Measurements from ENCODE around the gene WWOX.
"Not testable (repeated sequence)": the region's sequence is repeated elsewhere in the genome, so short reads cannot be mapped to it uniquely, and the experiment has no call there.

The WWOX gene

GRCh38 chr16:79012671-79013434 lies 913.4 kb downstream of the WWOX start:
- DNase-seq, result no peak

DNA sequence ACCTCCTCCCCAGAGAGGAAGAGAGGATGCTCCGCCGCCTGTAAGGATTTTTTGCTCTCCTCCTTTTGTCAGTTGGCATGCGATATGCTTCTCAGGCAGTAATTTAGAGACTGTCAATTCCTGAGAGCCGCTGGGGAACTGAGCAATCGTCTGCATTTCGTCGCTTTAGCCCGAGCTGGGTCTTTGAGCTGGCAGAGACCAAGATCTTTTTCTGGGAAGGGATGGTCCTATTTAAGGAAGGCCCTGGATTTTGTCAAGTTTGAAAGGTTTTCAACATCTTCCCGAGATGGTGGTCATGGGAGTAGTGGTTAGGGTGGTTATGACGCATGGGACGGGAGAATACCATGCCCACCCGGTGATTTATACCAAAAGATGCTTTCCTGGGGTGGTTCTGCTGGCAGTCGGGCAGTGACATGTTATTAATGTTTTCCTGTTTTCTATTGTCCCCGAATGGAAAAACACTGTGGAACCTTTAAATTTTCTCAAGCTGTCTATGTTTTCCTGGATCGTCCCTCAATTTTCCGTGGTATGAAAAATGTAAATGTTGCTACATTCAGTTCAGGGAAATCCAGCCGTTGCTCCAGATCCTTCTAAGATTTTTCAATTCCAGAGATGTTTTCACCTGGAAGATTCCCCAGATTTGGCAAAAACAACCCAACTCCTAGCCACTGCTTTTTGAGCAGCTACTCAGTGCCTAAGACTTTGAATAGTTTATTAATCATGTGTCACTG lies 914.6 kb downstream of the WWOX start:
- DNase-seq, result no peak

GRCh38 chr16:79018650-79019429 lies 919.4 kb downstream of the WWOX start:
- no peak for DNase-seq

GRCh38 chr16:79019431-79019830 lies 920.0 kb downstream of the WWOX start:
- DNase-seq, result no peak

DNA sequence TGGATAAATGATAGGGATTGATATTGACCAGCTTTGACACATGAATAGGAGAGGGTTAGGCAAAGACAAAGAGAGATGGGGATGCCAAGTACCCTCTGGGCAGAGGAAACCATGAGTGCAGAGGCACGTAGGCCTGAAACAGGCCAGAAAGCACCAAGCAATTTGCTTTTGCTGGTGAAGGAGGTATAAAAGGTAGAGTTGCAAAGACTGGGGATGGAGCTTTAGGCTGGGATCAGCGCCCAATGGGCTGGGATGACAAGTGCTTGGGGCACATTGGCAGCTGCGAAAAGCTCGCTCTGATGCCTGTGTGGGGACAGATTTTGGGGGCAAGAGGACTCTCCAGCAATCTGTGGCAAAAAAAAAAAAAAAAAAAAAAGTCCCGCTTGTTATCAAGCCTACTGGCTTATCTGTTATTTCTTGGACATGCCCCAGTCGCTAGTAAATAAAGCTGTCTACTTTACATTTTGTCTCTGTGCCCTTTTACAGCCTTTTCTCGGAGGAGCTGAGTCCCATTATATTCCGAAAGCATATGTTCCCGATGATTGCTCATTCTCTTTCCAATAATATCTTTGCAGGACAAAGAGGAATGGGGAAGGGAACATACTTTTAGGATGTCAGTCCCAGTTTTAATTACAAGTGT lies 922.7 kb downstream of the WWOX start:
- DNase-seq, result no peak

DNA sequence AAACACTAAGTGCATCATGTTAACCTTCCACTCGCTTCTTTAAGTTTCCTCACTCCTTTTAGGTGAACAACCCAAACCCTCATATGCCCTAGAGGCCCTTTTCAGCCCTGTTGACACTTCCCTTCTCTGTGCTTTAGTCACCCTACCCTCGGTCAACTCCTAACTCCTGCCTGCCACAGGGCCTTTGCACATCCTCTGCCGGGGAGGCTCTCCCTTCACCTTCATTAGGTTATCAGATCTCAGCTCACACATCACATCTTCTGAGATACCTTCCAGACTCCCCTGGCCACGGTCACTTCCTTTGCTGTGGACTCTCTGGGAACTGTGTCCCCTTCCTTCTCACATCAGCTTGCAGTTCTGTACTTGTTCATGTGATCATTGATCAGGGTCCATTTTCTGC lies 926.7 kb downstream of the WWOX start:
- DNase-seq, result no peak

GRCh38 chr16:79036541-79036940 lies 937.1 kb downstream of the WWOX start:
- no peak for DNase-seq

DNA sequence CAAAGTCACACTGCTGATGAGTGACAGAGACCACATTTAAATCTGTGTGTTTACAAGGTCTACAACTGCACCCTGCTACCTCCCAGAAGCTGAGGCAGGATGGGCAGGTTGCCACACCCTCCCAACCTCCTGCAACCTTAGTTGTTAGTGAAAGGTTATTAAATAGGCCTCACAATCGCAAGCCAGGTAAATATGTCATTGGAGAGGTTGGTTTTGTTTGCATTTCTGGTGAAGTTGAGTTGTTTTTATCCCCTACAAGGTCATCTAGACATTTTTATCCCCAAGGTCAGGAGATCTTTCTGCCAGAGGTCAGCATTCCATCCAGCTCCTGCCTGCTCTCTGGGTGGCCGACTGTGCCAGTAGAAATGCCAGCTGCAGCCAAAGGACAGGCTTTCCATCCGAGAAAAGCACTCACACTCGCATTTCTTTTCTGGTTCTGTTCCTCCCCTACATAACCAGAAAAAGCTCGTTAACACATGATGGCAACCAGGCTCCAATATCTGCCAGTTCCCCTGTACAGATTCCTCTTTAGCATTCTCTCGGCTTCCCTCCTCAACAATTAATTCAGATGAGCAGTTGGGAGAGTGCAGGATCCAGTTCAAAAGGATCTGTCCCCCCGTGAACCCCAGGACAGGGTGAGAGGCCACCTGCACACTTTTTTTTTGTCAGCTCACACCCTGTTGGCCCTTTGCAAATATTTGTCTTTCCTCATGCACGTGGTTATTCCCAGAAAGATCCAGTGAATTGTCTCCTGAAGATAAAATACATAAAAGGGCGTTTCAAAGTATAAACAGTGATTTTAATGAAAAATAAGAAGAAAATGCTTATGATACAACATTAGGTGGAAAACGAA lies 938.3 kb downstream of the WWOX start:
- DNase-seq, result no peak

DNA sequence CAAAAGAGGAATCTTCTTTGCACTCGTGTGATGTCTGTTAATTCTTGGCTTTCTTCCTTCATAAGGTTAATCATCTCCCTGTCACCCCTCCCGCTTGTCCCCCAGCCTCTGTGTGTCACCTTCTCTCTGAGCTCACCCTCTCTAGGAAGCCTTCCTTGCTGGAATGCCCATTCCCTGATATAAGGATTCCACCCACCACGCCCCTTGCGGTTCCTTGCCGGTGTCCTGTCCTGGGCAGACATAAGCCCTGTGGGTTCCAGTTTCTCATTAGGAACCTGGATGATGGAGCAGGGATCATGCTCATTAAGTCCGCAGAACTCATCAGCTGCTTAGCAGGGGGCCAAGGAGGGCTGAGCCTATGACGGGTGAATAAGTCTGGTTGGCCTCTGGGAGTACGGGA lies 941.8 kb downstream of the WWOX start:
- no peak for DNase-seq

DNA sequence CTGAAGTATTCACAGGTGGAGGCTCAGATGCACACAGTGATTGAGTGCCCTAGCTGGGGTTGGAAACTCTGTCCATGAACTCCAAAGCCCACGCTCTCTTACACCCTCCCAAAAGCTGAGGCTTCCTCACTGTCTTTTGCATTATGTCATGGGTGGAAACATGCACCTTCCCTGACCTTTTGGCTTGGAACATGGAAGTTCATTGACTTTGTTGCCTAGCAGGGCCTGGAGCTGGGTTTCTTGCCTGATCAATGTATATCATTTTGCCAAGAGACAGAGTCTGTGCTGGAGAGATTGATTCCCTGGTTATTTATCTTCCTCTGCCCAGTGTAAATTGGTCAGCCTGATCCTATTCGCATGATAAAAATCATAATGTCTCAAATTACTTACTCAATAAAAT lies 942.7 kb downstream of the WWOX start:
- no peak for DNase-seq

DNA sequence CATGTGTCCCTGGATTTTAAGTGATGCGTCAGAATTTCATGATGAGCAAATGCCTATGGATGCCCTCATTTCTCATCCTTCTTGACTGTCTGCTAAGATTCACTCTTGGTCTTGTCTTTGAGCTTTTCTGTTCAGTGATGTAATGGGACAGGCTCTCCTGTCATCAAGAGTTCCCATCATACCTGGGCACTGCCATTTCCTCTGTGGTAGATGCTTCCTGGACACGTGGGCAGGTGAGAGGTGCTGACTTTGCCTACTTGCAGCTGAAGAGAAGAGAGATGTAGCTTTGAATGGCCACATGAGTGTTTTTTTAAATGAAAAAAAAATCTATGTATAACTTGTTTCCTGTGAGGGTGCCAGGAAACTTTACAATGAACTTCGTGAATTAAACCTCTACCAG lies 943.4 kb downstream of the WWOX start:
- DNase-seq, result no peak

- DNase-seq, result no peak
Observed at GRCh38 chr16:79045191-79045590, 945.7 kb downstream of the WWOX start.

DNA sequence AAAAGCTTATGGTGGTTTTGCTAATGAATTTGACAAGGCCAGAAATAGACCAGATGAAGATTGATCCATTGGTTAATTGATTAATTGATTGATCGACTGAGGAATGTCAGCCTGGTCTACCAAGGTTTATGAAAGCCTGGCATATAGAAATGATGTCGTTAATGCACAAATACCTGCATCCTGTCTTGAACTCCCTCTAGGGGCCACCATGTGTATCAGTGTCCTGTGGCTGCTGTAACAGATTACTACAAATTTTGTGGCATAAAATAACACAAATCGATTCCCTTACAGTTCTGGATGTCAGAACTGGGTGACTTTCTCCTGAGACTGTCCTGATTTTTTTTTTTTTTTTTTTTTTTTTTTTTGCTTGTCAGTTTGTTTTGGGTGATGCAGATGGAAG lies 947.9 kb downstream of the WWOX start:
- DNase-seq, result no peak

- no peak for DNase-seq
Observed at GRCh38 chr16:79049040-79049439, 949.6 kb downstream of the WWOX start.

GRCh38 chr16:79050063-79050462 lies 950.6 kb downstream of the WWOX start:
- DNase-seq, result no peak

DNA sequence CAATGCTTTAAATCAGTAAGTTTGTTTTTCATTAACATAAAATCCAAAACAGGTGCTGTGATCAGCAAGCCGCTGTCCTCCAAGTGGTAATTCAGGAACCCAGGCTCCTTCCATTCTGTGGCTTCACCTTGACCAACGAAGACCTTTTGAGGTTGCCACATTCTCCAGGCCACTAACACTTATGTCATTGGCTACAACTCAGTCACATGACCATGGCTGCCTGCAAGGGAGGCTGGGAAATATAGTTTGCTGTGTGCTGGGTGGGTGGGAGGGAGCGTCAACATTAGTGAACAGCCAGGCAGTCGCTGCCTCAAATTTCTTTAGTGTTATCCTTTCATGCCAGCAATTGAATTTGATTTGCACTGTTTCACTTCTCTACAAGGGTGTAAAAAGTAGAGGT lies 951.9 kb downstream of the WWOX start:
- no peak for DNase-seq

DNA sequence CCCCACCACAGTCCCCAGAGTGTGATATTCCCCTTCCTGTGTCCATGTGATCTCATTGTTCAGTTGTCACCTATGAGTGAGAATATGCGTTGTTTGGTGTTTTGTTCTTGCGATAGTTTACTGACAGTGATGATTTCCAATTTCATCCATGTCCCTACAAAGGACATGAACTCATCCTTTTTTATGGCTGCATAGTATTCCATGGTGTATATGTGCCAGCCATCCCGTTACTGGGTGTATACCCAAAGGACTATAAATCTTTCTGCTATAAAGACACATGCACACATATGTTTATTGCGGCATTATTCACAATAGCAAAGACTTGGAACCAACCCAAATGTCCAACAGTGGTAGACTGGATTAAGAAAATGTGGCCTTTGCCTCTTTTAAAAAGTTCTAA lies 952.7 kb downstream of the WWOX start:
- not testable (repeated sequence) for DNase-seq

- DNase-seq, result no peak
Observed at GRCh38 chr16:79053577-79053976, 954.1 kb downstream of the WWOX start.

DNA sequence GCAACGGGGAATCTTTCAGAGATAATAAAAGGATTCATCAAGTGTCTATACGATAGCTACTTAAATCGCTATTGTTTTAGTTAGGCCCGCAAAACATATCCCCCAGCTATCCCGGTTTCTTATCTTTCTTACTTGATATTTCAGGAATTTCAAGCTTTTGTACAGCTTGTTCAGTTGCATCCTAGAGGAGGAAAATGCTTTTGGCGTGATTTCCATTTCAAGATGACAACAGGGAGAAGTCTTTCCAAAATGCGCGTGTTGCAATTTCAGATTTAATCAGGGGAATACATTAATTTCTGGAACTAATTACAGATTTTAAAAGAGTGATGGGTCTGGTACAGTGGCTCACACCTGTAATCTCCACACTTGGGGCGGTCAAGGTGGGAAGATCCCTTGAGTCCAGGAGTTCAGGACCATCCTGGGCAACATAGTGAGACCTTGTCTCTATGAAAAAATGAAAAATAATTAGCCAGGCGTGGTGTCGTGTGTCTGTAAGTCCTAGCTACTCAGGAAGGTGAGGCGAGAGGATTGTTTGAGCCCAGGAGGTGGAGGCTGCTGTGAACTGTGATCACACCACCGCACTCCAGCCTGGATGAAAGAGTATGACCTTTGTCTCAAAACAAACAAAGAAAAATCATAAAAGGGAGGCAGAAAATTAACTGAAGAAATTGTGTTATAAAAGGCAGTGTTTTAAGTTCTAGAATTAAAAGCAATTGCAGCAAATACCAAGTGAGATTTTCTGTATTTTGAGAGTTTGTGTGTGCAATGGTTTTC lies 954.9 kb downstream of the WWOX start:
- no peak for DNase-seq

DNA sequence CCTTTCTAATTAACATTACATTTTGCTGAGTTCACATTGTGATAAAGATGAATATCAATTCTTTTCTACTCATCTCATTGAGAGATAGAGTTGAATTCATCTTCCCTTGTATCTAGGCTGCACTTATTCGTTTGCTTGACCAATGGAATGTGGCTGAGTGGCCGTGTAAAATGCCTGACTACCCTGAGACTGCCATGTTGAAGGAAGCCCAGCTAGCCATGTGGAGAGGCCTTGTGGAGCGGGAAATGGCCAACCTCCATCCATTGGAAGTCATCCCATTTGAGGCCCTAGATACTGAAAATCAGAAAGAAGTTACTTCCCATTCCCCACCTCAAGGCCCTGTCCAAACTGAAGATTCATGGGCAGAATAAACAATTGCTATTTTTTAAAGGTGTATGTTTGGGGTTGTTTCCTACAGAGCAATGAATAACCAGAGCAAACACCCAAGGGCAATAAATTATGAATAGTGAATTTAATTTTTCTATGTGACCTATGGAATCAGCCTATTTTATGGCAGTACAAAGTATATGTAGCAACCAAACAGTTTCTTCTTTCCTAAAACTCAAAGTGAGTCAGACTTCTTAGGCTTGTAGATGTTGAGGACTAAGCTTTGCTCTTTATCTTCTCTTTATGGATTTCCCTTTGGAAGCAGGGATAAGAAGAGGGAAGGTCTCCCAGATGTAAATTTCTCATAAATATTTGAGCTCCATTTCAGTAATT lies 956.0 kb downstream of the WWOX start:
- DNase-seq, result no peak

GRCh38 chr16:79061181-79061580 lies 961.7 kb downstream of the WWOX start:
- DNase-seq, result no peak
